ENCODE measurements around the gene DISC1.
A peak's percentile ranks its signal among the peaks of the same experiment; 100 is the strongest.
"Not testable (repeated sequence)": the region's sequence is repeated elsewhere in the genome, so short reads cannot be mapped to it uniquely, and the experiment has no call there.

Gene DISC1

GRCh38 chr1:231606712-231607111 lies 19.9 kb upstream of the DISC1 start:
- no peak for DNase-seq

GRCh38 chr1:231610388-231610787 lies 16.2 kb upstream of the DISC1 start:
- DNase-seq: no peak

GRCh38 chr1:231611111-231611510 lies 15.5 kb upstream of the DISC1 start:
- DNase-seq: no peak

- no peak for DNase-seq
Observed at GRCh38 chr1:231611851-231612250, 14.7 kb upstream of the DISC1 start.

- DNase-seq: no peak
Observed at GRCh38 chr1:231612393-231613089, 14.0 kb upstream of the DISC1 start.

- no peak for DNase-seq
Observed at GRCh38 chr1:231613419-231614349, 12.9 kb upstream of the DISC1 start.

- DNase-seq: no peak
Observed at GRCh38 chr1:231616667-231617066, 9.9 kb upstream of the DISC1 start.

GRCh38 chr1:231618609-231619256 lies 7.9 kb upstream of the DISC1 start:
- DNase-seq: no peak

GRCh38 chr1:231619257-231619634 lies 7.3 kb upstream of the DISC1 start:
- DNase-seq: no peak

- DNase-seq: not testable (repeated sequence)
Observed at GRCh38 chr1:231625042-231625441, 1.5 kb upstream of the DISC1 start.

GRCh38 chr1:231625975-231626534 lies 535 bp upstream of the DISC1 start:
- no peak for DNase-seq

- DNase-seq: peak; percentile 25
Observed at GRCh38 chr1:231626951-231627614, 493 bp downstream of the DISC1 start.

GRCh38 chr1:231628207-231628876 lies 1.8 kb downstream of the DISC1 start:
- peak; percentile 7 for DNase-seq

GRCh38 chr1:231629132-231629531 lies 2.5 kb downstream of the DISC1 start:
- DNase-seq: no peak

- DNase-seq: no peak
Observed at GRCh38 chr1:231630558-231631205, 4.1 kb downstream of the DISC1 start.

- DNase-seq: no peak
Observed at GRCh38 chr1:231631717-231632116, 5.1 kb downstream of the DISC1 start.

- no peak for DNase-seq
Observed at GRCh38 chr1:231632119-231632518, 5.5 kb downstream of the DISC1 start.

- DNase-seq: no peak
Observed at GRCh38 chr1:231634323-231635013, 7.9 kb downstream of the DISC1 start.

GRCh38 chr1:231636157-231636556 lies 9.6 kb downstream of the DISC1 start:
- DNase-seq: no peak

GRCh38 chr1:231636922-231637321 lies 10.3 kb downstream of the DISC1 start:
- not testable (repeated sequence) for DNase-seq

GRCh38 chr1:231638647-231639046 lies 12.1 kb downstream of the DISC1 start:
- no peak for DNase-seq
